Stimulated activated naive CD8-positive, alpha-beta T cell treated with anti-CD3 and anti-CD28 coated beads, Interleukin-15, amount 100 ng/mL, for 72 hours (primary cell): ENCODE data around the gene ATP6V1G2.
"Not testable (repeated sequence)": the region's sequence is repeated elsewhere in the genome, so short reads cannot be mapped to it uniquely, and the experiment has no call there.

ENCODE experiments used
- ATAC-seq: fragments of 150-1000 bp; cut with Tn5 transposase; 2 replicates; pipeline ENCODE4 v1.10.0; 2021; ENCODE audit warnings: mild to moderate bottlenecking, moderate library complexity
- DNase-seq, 2 donors: peaks; one replicate each; pipeline ENCODE4 v3.0.0; 2021 to 2022
- H3K27ac Mint-ChIP-seq, 2 donors: one replicate each; pipeline ENCODE4 v1.8.0; 2022; ENCODE audit warnings: mild to moderate bottlenecking in 2 of 2, mixed read lengths in 2 of 2, moderate library complexity in 2 of 2
- H3K27me3 Mint-ChIP-seq: one replicate; pipeline ENCODE4 v1.8.0; 2022; ENCODE audit warnings: mixed read lengths
- H3K4me1 Mint-ChIP-seq: one replicate; pipeline ENCODE4 v1.8.0; 2022; ENCODE audit warnings: mild to moderate bottlenecking, mixed read lengths
- H3K4me3 Mint-ChIP-seq, 2 donors: one replicate each; pipeline ENCODE4 v1.8.0; 2022; ENCODE audit warnings: mild to moderate bottlenecking in 2 of 2, mixed read lengths in 2 of 2, moderate library complexity in 1 of 2
- H3K9me3 Mint-ChIP-seq, 2 donors: one replicate each; pipeline ENCODE4 v1.8.0; 2022; ENCODE audit warnings: mixed read lengths in 2 of 2

The ATP6V1G2 gene

GRCh38 chr6:31546339-31546957 is at the start of gene ATP6V1G2:
Gene ATP6V1G2, minus strand, starts transcription at chr6:31546608. Its CDS starts 49 bp downstream, at chr6:31546559.
- Mint-ChIP-seq H3K4me3 (peak within 1 kb of the TSS; percentile 83 to 90), H3K4me1 (peaks cover 42% of the 10 kb centered on the region), H3K9me3 (no peaks in the 10 kb centered on the region), H3K27ac (peak within 1 kb of the TSS; percentile 75 to 78), H3K27me3 (no peaks in the 10 kb centered on the region)
- ATAC-seq (peak; percentile 80), DNase-seq (peak; percentile 91 to 93)

- peak overlapping the region; percentile 76 to 78 for H3K4me3 Mint-ChIP-seq
- H3K27me3 Mint-ChIP-seq: no peaks in the 10 kb centered on the region
- DNase-seq (no peak), ATAC-seq (peak; percentile 2)
- no peaks in the 10 kb centered on the region for H3K9me3 Mint-ChIP-seq
- H3K4me1 Mint-ChIP-seq: peaks cover 69% of the 10 kb centered on the region
- H3K27ac Mint-ChIP-seq: peak overlapping the region; percentile 83 to 85
Measured at GRCh38 chr6:31592396-31592771, 46.0 kb upstream of the ATP6V1G2 start.

DNA sequence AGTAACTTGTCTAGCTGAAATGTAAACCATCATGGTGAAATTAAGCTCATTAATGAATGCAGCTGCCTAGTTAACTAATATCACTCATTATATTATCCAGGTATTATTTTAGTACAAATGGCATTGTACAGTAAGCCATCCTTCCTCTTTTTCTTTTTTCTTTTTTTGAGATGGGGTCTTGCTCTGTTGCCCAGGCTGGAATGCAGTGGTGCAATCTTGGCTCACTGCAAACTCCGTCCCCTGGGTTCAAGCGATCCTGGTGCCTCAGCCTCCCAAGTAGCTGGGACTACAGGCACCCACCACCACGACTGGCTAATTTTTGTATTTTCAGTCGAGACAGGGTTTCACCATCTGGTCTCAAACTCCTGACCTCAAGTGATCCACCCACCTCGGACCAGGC is 44.3 kb upstream of the ATP6V1G2 start:
- not testable (repeated sequence) for H3K4me3 Mint-ChIP-seq, H3K27ac Mint-ChIP-seq, H3K27me3 Mint-ChIP-seq, DNase-seq, ATAC-seq, H3K9me3 Mint-ChIP-seq
- H3K4me1 Mint-ChIP-seq: peaks cover 74% of the 10 kb centered on the region

GRCh38 chr6:31588871-31589650 is 42.7 kb upstream of the ATP6V1G2 start:
- Mint-ChIP-seq H3K4me1 (peaks cover 72% of the 10 kb centered on the region), H3K27ac (peak overlapping the region in 1 of 2 donors; percentile 46), H3K27me3 (no peaks in the 10 kb centered on the region), H3K9me3 (no peaks in the 10 kb centered on the region), H3K4me3 (peak overlapping the region in 1 of 2 donors; percentile 56)
- ATAC-seq: no peak
- no peak for DNase-seq

DNA sequence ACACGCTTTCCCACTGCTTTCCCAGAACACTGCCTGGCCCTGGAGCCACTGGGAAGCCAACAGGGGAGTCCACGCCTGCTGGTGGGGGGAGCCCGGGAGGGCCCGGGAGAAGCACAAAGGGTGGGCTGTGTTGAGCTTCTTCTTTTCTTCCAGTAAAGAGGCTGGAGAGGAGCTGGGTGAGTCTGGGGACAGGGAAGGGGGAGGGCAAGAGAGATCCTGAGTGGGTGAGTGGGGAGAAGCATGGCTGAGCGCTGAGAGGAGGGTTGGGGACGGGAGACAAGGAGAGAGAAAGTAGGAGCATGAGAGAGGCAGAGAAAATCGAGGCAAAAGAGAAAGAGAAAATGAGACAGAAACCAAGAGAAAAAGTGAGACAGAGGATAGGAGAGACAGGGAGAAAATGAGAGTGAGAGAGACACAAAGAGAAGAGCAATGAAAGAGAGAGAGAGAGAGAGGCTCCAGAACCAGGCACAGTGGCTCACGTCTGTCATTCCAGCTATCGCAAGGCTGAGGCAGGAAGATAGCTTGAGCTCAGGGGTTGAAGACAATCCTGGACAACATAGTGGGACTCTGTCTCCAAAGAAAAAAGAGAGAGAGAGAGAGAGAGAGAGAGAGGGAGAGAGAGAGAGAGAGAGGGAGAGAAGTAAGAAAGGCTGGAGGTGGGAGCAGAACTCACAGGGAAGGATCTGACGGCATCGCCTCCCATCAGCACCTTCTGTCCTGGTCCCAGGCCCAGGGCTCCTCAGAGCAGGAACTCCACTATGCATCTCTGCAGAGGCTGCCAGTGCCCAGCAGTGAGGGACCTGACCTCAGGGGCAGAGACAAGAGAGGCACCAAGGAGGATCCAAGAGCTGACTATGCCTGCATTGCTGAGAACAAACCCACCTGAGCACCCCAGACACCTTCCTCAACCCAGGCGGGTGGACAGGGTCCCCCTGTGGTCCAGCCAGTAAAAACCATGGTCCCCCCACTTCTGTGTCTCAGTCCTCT is 41.7 kb upstream of the ATP6V1G2 start:
- no peak for ATAC-seq
- Mint-ChIP-seq H3K27me3 (no peaks in the 10 kb centered on the region), H3K9me3 (no peaks in the 10 kb centered on the region), H3K4me3 (peak overlapping the region; percentile 82 to 88), H3K27ac (peak overlapping the region; percentile 79 to 93), H3K4me1 (peaks cover 66% of the 10 kb centered on the region)
- DNase-seq: no peak

- Mint-ChIP-seq H3K4me1 (peaks cover 63% of the 10 kb centered on the region), H3K27me3 (no peaks in the 10 kb centered on the region), H3K9me3 (no peaks in the 10 kb centered on the region), H3K27ac (peak overlapping the region; percentile 89 to 92), H3K4me3 (peak overlapping the region; percentile 82 to 88)
- DNase-seq (peak in 1 of 2 donors; percentile 30), ATAC-seq (peak; percentile 58)
Measured at GRCh38 chr6:31586599-31587281, 40.3 kb upstream of the ATP6V1G2 start.

- Mint-ChIP-seq H3K27ac (peak within 1 kb of the TSS; percentile 89 to 92), H3K4me3 (peak within 1 kb of the TSS; percentile 82 to 88), H3K9me3 (no peaks in the 10 kb centered on the region), H3K27me3 (no peaks in the 10 kb centered on the region), H3K4me1 (peaks cover 63% of the 10 kb centered on the region)
- no peak for DNase-seq
- ATAC-seq: no peak
Measured at GRCh38 chr6:31586008-31586407, 39.6 kb upstream of the ATP6V1G2 start, which contains the start of gene LST1. Gene LST1, plus strand, starts transcription at chr6:31586277. Its CDS starts 1,023 bp downstream, at chr6:31587300.

- H3K27me3 Mint-ChIP-seq: no peaks in the 10 kb centered on the region
- H3K9me3 Mint-ChIP-seq: no peaks in the 10 kb centered on the region
- H3K27ac Mint-ChIP-seq: peak overlapping the region; percentile 51 to 92
- peaks cover 65% of the 10 kb centered on the region for H3K4me1 Mint-ChIP-seq
- peak; percentile 54 to 62 for DNase-seq
- H3K4me3 Mint-ChIP-seq: peak overlapping the region; percentile 82 to 88
- peak; percentile 39 for ATAC-seq
Measured at GRCh38 chr6:31585491-31585890, 39.1 kb upstream of the ATP6V1G2 start.

DNA sequence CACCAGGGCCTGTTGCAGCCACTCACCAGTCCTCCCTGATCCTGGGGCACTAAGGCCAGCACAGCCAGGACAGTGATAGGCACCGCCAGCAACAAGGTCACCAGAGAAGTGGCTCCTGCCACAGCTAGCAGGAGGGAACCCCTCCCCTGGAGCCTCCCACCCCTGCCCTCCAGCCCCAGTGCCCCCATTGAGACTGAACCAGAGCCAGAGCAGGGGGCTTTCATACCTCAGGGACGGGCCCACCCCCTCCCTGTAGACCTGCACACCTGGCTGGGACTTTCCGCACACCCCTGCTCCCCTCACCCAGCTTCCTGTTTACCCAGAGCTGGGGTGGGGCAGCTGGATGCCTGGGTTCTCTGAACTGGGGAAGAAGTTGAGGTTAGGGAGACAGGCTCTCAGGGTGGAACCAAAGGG is 35.8 kb upstream of the ATP6V1G2 start, which contains the start of gene LTB:
TSS of gene LTB (minus strand) at position 195 of the 414 bp plus-strand sequence. CDS start at position 188, 7 bp downstream.
- Mint-ChIP-seq H3K4me3 (peak within 1 kb of the TSS; percentile 91 to 93), H3K27me3 (no peaks in the 10 kb centered on the region), H3K27ac (peak within 1 kb of the TSS; percentile 93 to 96), H3K9me3 (no peaks in the 10 kb centered on the region), H3K4me1 (peaks cover 66% of the 10 kb centered on the region)
- DNase-seq: no peak
- peak; percentile 16 for ATAC-seq

DNA sequence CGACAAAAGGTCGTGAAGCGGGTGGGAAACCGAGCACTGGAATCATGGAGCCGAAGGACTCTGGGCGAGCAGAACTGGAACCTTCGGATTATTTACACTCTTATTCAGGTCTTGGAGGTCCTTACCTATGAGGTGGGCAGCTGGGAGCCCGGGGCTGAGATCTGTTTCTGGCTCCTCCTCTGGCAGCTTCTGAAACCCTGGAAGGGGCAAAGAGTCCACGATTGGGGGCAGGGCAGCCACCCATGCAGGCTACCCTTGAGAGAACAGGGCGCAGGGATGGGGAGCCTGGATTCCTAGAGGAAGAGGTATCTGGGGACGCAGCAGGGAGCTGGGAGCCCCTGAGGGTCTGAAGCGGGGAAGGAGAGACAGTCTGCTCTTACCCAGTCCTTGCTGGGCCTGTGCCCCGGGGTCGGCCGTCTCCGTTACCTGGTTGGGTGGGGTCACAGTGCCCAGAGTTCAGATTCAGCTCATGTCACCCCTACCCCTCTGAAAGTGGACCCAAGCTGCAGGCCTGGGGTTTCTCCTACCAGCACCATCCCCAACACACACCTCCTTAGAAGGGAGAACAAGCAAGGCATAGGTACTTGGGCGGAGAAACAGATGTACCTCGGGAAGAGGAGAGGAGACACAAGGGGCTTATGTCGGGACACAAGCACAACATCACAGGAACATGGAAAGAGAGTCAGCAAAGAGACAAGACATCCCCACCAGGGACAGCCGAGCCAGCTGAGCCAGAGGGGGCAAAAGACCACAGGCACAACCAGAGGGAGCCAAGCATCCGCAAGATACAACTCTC is 35.2 kb upstream of the ATP6V1G2 start:
- Mint-ChIP-seq H3K27ac (peak overlapping the region; percentile 93 to 96), H3K4me3 (peak overlapping the region; percentile 91 to 93), H3K27me3 (no peaks in the 10 kb centered on the region), H3K4me1 (peaks cover 66% of the 10 kb centered on the region), H3K9me3 (no peaks in the 10 kb centered on the region)
- ATAC-seq (no peak), DNase-seq (no peak)

- Mint-ChIP-seq H3K27me3 (no peaks in the 10 kb centered on the region), H3K9me3 (no peaks in the 10 kb centered on the region), H3K4me1 (peaks cover 66% of the 10 kb centered on the region), H3K4me3 (peak overlapping the region; percentile 91 to 93), H3K27ac (peak overlapping the region; percentile 93 to 96)
- peak; percentile 90 to 92 for DNase-seq
- peak; percentile 87 for ATAC-seq
Measured at GRCh38 chr6:31580807-31581433, 34.5 kb upstream of the ATP6V1G2 start.

DNA sequence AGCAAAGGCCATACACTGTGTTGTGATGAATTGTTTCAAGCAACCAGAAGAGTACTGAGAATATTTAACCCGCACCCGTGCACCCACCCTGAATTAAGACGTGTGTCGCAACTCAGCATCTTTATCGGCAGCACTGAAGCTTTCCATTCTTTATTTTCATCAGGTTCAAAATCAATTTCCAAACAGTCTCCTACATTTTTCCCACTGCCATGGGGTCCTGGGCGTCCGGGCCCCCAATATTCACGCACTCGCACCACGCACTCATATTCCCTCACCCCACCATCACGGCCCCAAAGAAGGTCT is 34.0 kb upstream of the ATP6V1G2 start:
- DNase-seq (no peak), ATAC-seq (peak; percentile 5)
- no peaks in the 10 kb centered on the region for H3K27me3 Mint-ChIP-seq
- peak overlapping the region; percentile 93 for H3K27ac Mint-ChIP-seq
- peak overlapping the region; percentile 91 to 93 for H3K4me3 Mint-ChIP-seq
- no peaks in the 10 kb centered on the region for H3K9me3 Mint-ChIP-seq
- H3K4me1 Mint-ChIP-seq: peaks cover 66% of the 10 kb centered on the region

GRCh38 chr6:31579546-31580437 is 33.4 kb upstream of the ATP6V1G2 start:
- H3K27me3 Mint-ChIP-seq: no peaks in the 10 kb centered on the region
- no peaks in the 10 kb centered on the region for H3K9me3 Mint-ChIP-seq
- peaks cover 69% of the 10 kb centered on the region for H3K4me1 Mint-ChIP-seq
- ATAC-seq: peak; percentile 9
- H3K27ac Mint-ChIP-seq: peak overlapping the region; percentile 93
- DNase-seq: peak in 1 of 2 donors; percentile 29
- peak overlapping the region; percentile 91 to 93 for H3K4me3 Mint-ChIP-seq
